Right renal cortex interstitium (tissue), 3 donors: ENCODE data around the gene SDK2. TPM values are rescaled to one million over a fixed set of nuclear protein-coding genes. Genes with fewer than 3 reads are reported as not detected.

ENCODE experiments used
- DNase-seq, 3 donors: peaks; one replicate each; pipeline ENCODE4 v3.0.0-alpha.2; 2013; ENCODE audit warnings: low read depth in 3 of 3, low spot score in 2 of 3
- polyA plus RNA-seq, 3 donors: library from polyadenylated mRNA; unstranded; fragments of 120-200 nt; gene quantifications; one replicate each; pipeline ENCODE4 v1.2.1, GENCODE V29; 2013; ENCODE audit not compliant: insufficient read length in 3 of 3

SDK2 gene
- polyA plus RNA-seq, 3 donors, result 7.7 to 8.4 (median 8.3) TPM

DNA sequence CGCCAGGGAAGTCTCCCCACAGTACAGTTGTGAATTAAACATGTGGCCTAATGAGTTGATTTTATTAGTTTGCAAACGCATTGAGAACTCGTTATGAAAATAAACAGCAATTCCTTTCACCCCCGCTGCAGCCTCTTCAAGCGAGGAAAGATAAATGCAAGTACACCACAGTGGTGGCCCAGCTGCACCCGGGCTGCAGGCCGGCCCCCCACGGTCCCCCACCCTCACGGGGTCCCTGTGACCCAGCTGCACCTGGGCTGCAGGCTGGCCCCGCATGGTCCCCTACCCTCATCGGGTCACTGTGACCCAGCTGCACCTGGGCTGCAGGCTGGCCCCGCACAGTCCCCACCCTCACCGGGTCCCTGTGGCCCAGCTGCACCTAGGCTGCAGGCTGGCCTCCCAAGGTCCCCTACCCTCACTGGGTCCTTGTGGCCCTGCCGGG lies 32.2 kb downstream of the SDK2 start:
- no peak for DNase-seq

DNA sequence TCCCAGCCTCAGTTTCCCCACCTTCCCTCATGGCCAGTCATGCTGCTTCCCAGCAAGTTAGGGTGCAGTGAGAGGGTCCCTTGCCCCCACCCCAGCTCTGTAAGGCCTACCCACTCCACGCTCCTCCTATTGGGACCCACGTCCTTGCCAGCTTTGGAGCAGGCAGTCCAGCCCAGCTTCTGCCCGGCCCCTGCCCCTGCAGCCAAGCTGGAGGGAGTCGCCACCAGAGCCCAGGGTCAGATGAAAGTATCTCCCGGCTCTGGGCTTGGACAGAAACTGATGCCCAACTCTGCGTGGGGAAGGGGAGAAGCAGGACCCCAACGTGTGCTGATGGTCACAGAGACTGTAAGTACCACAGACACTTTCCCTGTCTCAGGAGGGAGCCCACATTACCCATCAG lies 32.6 kb downstream of the SDK2 start:
- DNase-seq, result no peak

DNA sequence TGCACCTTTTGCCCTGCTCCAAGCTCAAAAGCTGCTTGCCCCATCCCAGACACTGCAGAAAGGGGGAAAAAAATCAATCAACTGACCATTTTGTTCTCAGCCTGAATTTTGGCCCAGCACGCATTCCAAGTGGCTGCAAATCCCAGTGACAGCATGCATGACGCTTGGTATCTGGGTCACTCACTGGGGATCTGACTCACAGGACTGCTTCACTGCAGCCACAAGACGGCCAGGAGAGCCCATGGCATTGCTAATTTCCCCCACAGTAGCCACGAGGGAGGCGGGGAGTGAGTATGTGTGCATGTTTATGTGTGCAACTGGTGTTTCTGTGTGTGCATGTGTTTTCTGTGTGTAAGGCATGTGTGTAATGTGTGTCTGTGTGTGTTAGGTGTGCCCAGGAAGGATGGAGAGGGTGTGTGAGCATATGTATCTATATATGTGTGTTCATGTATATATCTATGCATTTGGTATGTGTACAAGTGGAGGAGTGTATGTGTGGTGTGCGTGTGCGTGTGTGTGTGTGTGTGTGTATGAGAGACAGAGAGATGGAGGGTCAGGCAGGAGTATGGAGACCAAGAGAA lies 33.8 kb downstream of the SDK2 start:
- DNase-seq, result no peak

DNA sequence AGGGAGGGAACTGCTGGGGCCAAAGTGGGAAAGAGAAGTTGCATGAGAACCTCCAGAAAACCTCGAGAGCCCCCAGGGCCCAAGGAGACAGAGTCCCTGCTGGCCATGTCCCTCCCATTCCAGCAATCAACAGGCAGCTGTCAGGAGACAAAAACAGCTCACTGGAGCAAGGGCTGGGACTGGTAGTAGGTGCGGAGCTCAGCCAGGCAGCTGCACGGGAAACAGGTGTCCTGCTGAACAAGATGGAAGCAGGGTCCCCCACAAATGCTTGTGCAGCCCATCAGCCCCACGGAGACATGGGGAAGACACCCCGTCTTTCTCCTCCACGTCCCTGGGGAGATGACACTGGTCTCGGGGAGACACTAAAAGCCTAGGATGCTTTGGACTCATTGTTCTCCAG lies 34.5 kb downstream of the SDK2 start:
- no peak for DNase-seq

DNA sequence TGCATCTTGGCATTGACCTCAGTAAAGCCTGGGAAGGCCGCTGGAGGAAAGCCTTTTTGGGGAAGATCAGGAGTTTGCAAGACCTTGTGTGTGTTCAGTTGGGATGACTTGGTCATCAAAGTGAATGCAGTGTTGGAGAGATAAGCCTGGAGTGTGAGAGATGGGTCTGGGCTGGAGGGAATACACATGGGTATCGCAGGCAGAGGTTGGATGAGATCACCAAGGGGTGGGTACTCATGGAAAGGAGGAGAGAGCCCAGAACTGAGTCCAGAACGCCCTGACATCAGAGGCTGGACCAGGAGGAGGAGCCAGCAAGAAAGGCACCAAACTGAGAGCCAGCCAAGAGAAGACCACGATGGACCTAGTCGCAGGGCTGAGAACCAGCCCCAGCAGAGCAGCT lies 35.2 kb downstream of the SDK2 start:
- no peak for DNase-seq

DNA sequence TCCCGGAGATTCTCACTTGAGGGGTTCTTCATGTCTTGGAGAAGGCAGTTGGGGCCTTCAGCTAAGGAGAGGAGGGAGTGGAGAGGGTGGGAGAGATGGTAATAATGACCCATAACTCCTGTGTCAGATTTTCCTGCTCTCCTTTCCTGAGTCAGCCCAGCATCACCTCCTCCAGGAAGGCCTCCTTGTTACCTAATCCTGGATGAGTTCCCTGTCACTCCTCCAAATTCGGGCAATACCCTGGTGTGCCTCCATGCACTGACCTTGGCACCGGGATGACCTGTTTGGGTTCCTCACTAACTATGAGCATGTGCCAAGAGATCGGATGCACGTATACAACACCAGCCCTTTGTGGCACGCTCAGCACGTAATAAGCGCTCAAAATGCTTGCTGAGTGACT lies 38.8 kb downstream of the SDK2 start:
- no peak for DNase-seq

DNA sequence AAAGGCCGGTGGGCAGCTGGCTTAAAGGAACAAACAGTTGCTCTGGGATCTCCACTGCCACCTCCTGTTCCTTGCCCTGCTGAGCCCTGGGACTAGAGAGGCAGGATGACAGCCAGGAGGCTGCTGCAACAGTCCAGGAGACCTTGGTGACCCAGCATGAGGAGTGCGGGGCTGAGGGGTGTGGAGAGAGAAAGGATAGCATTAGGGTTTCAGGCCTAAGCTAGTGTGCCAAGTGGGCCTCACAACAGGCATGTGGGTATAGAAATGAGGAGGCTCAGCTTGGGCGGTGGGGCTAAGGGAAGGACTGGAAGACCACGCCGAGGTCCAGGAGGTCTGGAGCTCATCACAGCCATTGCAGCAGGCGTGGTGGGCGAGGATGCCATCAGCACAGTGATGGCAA lies 39.8 kb downstream of the SDK2 start:
- DNase-seq, result no peak

DNA sequence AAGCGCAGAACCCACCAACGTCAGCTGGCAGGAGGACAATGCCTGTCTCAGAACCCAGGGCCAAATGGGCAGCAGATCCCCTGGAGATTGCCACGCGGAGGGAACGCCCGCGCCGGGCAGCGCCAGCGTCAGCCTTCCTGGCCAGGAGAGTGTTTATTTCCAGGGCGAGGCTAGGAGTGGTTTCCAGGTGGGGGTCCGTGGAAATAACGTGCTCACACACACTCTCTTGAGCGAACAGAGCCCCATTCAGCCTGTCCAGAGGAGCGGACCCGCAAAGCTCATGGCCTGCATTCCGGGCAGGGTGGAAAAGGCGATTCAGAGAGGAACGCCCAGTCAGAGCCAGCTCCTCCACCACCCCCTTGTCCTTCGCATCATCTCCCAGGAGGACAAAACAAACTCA lies 40.3 kb downstream of the SDK2 start:
- no peak for DNase-seq

DNA sequence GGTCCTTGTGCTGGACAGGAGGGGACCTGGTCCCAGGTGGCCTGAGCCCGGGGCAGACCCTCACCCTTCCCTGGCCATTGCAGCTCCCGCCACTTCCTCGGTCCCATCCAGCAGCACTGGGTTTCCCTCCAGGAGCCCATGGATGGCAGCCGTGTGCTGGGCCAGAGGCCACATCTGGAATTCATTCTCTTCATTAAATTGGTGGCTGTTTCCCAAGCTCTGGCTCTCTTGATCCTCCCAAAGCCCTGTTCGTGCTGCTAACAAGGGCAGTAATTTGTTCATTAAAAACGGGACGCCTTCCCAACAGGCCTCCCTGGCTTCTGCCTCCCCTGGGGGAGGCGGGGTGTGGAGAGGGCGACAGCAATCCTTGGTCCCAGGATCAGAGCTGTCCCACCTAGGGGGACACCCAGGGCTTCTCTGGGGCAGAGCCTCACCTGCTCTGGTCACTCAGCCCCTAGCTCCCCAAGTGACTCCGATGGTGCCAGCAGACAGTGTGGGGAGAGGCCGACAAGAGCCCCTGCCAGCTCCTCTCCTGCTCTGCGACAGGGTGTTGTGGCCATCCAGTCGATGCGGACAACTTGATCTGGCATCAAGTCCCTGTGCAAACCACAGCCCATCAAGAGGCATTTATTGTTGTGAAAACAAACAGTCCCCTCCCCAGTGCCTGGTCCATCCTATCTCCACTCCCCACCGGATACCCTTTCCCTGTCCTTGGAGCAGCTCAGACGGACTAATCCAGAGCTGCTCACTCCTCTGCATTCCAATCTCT lies 44.0 kb downstream of the SDK2 start:
- no peak for DNase-seq

DNA sequence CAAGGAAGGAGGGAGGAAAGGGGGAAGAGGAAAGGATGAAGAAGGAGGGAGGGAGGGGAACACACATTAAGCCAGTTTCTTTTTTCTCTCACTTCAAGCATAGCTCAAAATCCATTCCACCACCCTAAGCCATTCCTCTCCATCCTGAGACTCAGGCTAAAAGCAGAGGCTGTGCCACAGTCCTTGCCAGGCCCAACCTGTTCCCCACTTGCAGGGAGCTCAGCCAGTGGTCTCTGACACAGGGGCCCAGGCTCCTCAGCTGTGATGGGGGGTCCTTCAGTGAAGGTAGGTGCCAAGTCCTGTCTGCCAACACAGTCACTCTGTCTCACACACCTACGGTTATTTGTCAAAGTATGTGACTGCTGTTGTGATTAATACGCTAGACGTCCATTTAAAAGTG lies 44.6 kb downstream of the SDK2 start:
- no peak for DNase-seq

DNA sequence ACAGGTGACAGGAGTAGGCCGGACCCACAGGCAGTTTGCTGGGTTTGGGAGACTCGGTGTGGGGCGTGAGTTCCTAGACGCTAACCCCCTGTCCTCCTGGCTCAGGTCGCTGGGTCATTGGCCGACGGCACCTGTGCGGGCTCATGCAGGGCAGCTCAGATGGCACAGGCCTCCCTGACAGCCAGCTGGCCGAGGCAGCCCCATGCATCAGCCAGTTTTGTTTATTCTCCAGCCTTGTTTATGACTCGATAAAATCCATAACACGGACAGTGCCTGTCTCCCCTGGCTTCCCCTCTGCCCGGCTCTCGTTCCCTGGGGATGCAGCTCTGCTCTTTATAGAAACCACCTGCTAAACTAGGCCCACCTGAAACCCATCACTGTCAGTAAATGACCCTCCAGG lies 46.0 kb downstream of the SDK2 start:
- DNase-seq, result no peak

DNA sequence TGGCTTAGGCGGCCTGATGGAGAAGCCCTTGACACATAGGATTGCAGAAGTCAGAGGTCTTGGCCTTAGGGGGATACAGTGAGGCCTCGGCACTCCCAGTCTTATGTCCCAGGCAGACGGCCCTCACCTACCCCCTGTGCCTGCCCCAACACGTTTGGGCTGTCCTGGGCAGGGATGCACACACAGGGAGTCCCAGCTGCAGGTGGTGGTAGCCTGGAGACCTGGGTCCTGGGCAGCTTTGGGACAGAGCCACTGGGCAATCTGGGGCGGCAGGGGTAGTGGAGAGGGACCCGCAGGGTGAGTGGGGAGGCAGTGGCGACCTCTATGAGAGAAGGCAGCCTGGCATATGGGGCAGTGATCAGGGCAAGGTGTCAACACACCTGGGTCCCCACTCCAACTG lies 48.3 kb downstream of the SDK2 start:
- DNase-seq, result no peak

DNA sequence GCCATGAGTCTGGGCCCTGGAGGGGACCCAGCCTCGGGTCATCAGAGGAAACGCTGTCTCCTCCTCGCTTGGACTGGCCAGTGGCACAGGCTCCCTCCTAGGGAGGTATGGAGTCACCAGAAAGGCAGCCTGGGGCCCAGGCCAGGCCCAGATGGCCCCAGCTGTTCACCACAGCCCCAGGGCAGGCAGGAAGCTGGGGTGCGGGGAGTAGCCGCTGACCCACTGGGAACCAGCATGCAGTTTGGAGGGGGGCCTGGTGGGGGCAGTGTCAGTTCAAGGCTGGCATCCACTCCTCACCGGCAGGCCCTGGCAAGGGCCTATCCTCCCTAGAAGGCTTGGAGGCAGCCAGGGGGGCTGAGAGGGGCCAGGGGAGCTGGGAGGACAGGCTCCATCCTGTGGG lies 48.8 kb downstream of the SDK2 start:
- DNase-seq, result no peak

DNA sequence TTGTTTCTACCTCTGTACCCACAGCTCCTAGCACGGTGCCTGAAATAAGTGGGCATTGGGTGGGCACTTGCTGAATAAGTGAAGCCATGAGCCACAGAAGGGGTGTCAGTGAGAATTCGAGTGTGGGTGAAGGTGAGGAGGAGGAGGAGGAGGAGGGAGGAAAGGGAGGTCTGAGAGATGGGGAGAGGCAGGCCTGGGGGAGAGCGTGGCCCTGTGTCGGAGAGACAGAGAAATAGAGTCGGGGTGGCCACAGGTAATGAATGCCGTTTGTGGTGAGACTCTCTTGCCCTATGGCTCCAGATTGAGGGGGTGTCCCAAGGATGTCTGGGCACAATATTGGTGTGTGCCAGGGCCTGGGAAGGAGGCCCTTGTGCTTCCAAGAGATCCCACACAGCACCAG lies 49.2 kb downstream of the SDK2 start:
- no peak for DNase-seq

DNA sequence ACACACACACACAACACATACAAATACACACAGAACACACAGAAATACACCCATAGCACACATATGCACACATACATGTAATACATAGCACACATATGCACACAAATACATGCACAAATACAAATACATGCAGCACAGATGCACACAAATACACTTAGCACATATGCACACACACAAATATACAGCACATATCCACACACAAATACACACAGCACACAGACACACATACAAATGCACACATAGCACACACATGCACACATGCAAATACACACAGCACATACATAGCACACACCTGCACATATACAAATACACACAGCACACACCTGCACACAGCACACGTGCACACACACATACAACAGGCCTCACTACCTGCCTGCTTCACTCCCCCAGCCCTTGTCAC lies 49.6 kb downstream of the SDK2 start:
- no peak for DNase-seq

DNA sequence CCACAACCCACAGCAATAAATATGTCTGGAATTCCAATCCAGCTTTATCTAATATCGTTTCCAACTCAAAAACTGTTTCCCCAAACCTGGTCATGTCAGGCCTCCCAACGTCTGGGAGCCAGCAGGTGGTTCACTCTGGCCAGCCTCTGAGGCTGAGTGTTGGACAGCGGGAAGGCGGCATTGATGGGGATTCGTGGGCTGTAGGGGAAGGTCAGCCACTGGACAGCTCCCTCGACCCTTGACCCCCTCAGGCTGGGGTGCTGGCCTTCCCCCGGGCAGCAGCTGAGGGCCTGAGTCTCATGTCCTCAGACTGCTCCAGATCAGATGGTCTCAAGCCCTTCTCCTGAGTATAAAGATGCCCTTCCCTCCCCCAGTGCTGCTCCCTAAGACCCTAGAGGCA lies 50.2 kb downstream of the SDK2 start:
- DNase-seq, result no peak

DNA sequence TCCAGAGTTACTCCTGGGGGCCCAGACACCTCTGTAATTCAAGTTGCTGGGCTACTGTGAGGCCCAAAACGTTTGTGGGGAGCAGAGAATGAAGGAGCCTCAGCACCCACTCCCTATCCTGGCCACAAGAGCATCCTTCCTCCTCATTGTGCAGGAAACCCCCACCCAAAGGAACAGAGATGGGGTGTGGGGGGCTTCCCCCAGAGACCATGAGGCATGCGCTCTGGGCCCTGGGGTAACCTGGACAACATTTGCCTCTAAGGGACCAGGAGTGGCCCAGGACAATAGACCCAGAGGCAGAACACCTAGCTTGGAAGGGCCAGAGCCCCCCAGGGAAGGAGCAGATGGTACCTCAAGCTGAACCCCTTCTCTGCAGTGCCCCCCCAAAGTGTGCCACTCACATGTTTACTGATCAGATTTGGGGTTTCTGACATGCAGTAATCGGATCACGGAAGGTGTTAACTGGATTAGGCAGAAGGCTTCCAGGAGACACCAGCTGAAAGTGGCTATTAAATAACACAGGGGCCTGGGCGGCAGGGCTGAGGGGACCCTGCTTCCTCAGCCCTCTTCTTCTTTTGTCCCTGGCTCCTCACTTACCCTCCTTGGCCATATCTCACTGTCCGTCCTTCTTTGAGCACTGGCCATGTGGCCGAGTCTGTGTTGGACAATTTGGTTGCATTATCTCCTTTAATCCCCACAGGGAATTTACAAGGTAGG lies 50.8 kb downstream of the SDK2 start:
- no peak for DNase-seq

DNA sequence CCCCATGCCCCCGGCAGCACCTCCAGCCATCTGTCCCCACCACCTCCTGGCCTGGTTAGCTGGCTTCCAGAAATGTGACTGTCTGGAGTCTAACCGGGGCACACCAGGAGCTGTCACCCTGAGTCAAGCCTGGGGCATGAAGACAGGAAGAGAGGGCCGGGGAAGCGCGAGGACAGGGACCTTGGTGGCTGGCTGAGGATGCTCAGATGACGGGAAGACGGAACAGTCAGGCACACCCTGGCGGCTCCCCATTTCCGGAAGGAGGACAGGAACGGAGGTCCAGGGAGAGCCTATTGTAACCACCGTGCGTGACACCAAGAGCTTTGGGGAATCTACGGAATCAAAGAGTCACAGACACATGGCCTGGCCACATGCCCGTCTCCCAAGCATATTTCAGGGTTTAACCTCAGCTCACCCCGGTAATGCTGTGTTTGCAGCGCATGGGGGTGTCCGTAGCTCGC lies 51.7 kb downstream of the SDK2 start:
- DNase-seq, result no peak

DNA sequence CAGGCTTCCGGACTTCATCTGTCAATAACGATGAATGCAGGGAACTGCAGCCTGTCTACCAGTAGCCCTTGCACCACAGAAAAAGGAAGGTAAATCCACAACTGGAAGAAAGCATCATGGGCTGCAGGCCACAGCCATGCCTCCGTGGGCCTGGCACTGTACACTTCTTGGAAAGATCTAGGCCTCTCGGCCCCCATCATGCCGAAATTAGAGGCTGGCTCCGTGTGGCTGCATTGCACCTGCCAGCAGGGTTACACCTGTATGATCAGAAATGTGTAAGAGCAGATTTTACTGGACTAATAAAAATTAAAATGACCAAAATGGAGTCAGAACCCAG lies 52.2 kb downstream of the SDK2 start:
- no peak for DNase-seq

DNA sequence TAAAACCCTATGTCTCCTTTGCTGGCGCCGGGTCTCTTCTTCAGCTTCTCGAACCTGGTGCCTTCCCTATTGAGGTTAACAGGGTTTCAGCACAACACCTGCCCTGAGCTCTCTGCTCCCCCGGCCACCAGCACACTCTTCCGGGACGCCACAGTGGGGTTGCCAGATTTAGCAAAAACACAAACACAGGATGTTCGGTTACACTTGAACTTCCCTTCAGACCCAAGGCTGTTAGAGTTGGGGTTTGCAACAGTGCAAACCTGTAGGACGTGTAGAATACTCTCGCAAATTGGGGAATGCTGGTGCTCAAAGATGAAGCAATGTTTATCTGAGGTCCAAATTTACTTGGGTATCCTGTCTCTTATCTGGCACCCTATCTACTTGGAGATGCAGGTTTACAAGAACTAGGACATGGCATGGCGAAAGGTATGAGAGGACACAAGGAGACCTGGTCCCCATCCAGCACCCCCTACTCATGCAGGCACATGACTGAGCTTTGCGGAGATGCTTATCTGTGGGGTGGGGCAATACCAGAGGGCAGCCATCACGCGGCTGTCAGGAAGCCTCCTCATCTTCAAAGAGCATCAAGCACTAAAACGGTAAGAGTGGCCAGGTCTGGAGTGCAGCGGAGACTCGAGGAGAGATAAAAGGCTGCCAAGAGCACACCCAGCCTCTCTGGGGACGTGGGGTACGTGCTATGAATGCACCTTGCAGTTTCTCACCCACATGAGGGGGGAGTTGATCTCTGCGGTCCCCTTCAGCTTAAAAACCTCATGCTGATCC lies 52.8 kb downstream of the SDK2 start:
- DNase-seq, result no peak

DNA sequence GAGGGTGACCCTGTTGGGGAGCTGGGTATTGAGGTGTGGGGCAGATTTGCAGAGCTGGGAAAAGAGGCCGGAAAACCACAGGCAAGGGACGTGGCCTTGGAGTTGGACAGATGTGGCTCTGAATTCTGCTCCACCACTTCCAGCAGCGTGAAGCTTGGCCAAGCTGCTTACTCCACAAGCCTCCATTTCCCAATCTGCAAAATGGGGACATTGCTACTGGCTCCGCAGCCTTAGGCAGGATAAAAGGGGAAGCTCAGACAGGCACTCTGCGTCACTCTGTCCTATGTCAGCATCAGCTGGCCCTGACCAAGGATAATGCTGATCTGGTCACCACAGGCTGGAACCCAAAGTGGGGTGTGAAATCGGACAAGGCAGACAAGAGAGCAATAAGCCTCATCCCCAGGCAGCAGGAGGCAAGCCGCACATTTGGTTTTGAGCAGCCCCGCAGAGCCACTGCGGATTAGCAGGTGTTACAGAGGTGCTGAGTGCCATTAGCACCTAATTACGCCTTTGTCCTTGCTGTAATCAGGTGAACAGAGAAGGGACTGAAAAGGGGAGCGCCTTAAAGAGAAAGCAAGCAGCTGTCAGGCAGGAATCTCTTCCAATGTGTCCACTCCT lies 54.8 kb downstream of the SDK2 start:
- DNase-seq, result no peak
